ENCODE measurements around the gene UGT1A3.
"Not testable (repeated sequence)": the region's sequence is repeated elsewhere in the genome, so short reads cannot be mapped to it uniquely, and the experiment has no call there.

Gene UGT1A3

GRCh38 chr2:233728723-233729301 lies at the start of gene UGT1A3:
Gene UGT1A3, plus strand, starts transcription at chr2:233729042. Its CDS starts 85 bp downstream, at chr2:233729127.
- no peak for DNase-seq

GRCh38 chr2:233679196-233679595 lies 49.6 kb upstream of the UGT1A3 start:
- no peak for DNase-seq

GRCh38 chr2:233680361-233681045 lies 48.3 kb upstream of the UGT1A3 start:
- DNase-seq = no peak

GRCh38 chr2:233681521-233682099 lies 47.2 kb upstream of the UGT1A3 start, which contains the start of gene UGT1A7:
Gene UGT1A7, plus strand, starts transcription at chr2:233681901. Its CDS starts 37 bp downstream, at chr2:233681938.
- DNase-seq = no peak

GRCh38 chr2:233684640-233685039 lies 44.2 kb upstream of the UGT1A3 start:
- no peak for DNase-seq

- no peak for DNase-seq
Measured at GRCh38 chr2:233686928-233687327, 41.9 kb upstream of the UGT1A3 start.

- no peak for DNase-seq
Measured at GRCh38 chr2:233688341-233688740, 40.5 kb upstream of the UGT1A3 start.

- DNase-seq = no peak
Measured at GRCh38 chr2:233689031-233689430, 39.8 kb upstream of the UGT1A3 start.

- DNase-seq = no peak
Measured at GRCh38 chr2:233689501-233689900, 39.3 kb upstream of the UGT1A3 start.

GRCh38 chr2:233690444-233690843 lies 38.4 kb upstream of the UGT1A3 start:
- no peak for DNase-seq

GRCh38 chr2:233691443-233692433 lies 37.1 kb upstream of the UGT1A3 start:
- no peak for DNase-seq

- no peak for DNase-seq
Measured at GRCh38 chr2:233692648-233693047, 36.2 kb upstream of the UGT1A3 start, which contains the start of gene UGT1A6. Gene UGT1A6, plus strand, starts transcription at chr2:233692890. Its CDS starts 115 bp downstream, at chr2:233693005.

- no peak for DNase-seq
Measured at GRCh38 chr2:233693963-233694362, 34.9 kb upstream of the UGT1A3 start.

- no peak for DNase-seq
Measured at GRCh38 chr2:233698740-233699139, 30.1 kb upstream of the UGT1A3 start.

- DNase-seq = no peak
Measured at GRCh38 chr2:233699424-233700027, 29.3 kb upstream of the UGT1A3 start.

GRCh38 chr2:233700028-233700635 lies 28.7 kb upstream of the UGT1A3 start:
- no peak for DNase-seq

- DNase-seq = not testable (repeated sequence)
Measured at GRCh38 chr2:233700842-233701241, 28.0 kb upstream of the UGT1A3 start.

GRCh38 chr2:233702238-233702637 lies 26.6 kb upstream of the UGT1A3 start:
- no peak for DNase-seq

GRCh38 chr2:233705911-233706506 lies 22.8 kb upstream of the UGT1A3 start:
- no peak for DNase-seq

- no peak for DNase-seq
Measured at GRCh38 chr2:233706720-233707119, 22.1 kb upstream of the UGT1A3 start.

- no peak for DNase-seq
Measured at GRCh38 chr2:233707940-233708644, 20.8 kb upstream of the UGT1A3 start.

Data from NCI-H1092 (cell line).